ENCODE data around the gene HAND1.

The HAND1 gene

GRCh38 chr5:154473581-154474283 is 4.3 kb downstream of the HAND1 start:
- no peak overlapping the region for H3K27ac ChIP-seq
- TF ChIP-seq POLR2AphosphoS5 (IDR thresholded peaks at IDR 0.05; ENCODE audit: borderline replicate concordance, low read depth, low read length) (no peak), EZH2 (IDR thresholded peaks at IDR 0.05) (no peak), FOXP2 (optimal IDR thresholded peaks at IDR 0.05; ENCODE audit: control extremely low read depth, extremely low read length, insufficient read depth) (no peak)
- no peak for DNase-seq (ENCODE audit: low read depth, low spot score)
- no peak overlapping the region for H3K4me3 ChIP-seq
- no peaks in the 10 kb centered on the region for H3K36me3 ChIP-seq (ENCODE audit: insufficient read depth, low read length)
- no peaks in the 10 kb centered on the region for H3K9me3 ChIP-seq (ENCODE audit: low read depth, low read length)
- no peak overlapping the region for H3K9ac ChIP-seq (ENCODE audit: insufficient read length)

- H3K9me3 ChIP-seq (ENCODE audit: low read depth, low read length): no peaks in the 10 kb centered on the region
- no peak overlapping the region for H3K9ac ChIP-seq (ENCODE audit: insufficient read length)
- H3K27ac ChIP-seq: no peak overlapping the region
- DNase-seq (ENCODE audit: low read depth, low spot score): no peak
- H3K4me3 ChIP-seq: no peak overlapping the region
- H3K36me3 ChIP-seq (ENCODE audit: insufficient read depth, low read length): no peaks in the 10 kb centered on the region
- TF ChIP-seq POLR2AphosphoS5 (IDR thresholded peaks at IDR 0.05; ENCODE audit: borderline replicate concordance, low read depth, low read length) (no peak), EZH2 (IDR thresholded peaks at IDR 0.05) (no peak), FOXP2 (optimal IDR thresholded peaks at IDR 0.05; ENCODE audit: control extremely low read depth, extremely low read length, insufficient read depth) (no peak)
These were observed 5.0 kb downstream of the HAND1 start for GRCh38 chr5:154472871-154473580.

DNA sequence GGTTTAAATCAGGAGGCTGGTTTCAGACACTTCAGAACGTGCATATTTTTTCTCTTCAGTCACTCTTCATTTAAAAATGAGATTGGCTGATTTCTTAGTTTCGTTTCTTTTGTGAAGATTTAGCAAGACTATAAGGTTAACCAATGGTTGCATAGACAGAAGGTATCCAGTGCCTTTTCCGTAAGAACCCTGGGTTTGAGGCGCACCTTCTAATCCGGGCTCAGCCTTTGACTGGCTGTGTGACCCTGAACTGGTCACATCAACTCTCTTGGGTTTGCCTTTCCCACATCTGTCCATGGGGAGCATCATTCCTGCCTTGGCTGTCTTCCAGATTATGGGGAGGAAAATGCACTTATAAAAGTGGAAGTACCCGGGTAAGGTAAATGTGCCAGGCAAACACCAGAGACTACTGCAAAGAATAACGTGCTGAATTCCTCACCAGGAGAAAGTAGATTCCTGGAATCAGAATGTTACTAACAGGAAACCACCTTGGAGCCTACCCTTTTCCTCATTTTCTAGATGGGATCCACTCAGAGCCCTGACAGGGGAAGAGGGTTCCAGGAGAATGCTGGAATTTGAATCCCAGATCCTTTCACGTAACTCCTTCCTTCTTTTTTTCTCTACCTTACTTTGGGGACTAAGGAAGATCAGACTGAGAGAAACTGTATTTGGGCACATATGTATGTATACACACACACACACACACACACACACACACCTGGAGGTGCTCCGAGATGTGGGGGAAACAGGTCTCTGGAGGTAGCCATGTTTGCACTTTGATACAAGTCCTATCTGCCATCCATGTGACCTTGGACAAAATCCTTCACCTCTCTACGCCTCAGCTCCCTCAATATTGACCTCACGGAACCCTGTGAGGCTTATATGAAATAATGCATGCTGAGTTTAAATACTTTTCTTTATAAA is 6.8 kb downstream of the HAND1 start:
- Histone ChIP-seq H3K9me3 (ENCODE audit: low read depth, low read length) (no peaks in the 10 kb centered on the region), H3K27ac (peak overlapping the region; percentile 62; the same call in 1 of the 2 replicates), H3K36me3 (ENCODE audit: insufficient read depth, low read length) (no peaks in the 10 kb centered on the region), H3K9ac (ENCODE audit: insufficient read length) (no peak overlapping the region), H3K4me3 (peak overlapping the region; percentile 13; the same call in 1 of the 2 replicates)
- TF ChIP-seq FOXP2 (optimal IDR thresholded peaks at IDR 0.05; ENCODE audit: control extremely low read depth, extremely low read length, insufficient read depth) (no peak), EZH2 (IDR thresholded peaks at IDR 0.05) (no peak), POLR2AphosphoS5 (IDR thresholded peaks at IDR 0.05; ENCODE audit: borderline replicate concordance, low read depth, low read length) (no peak)
- no peak for DNase-seq (ENCODE audit: low read depth, low spot score)

DNA sequence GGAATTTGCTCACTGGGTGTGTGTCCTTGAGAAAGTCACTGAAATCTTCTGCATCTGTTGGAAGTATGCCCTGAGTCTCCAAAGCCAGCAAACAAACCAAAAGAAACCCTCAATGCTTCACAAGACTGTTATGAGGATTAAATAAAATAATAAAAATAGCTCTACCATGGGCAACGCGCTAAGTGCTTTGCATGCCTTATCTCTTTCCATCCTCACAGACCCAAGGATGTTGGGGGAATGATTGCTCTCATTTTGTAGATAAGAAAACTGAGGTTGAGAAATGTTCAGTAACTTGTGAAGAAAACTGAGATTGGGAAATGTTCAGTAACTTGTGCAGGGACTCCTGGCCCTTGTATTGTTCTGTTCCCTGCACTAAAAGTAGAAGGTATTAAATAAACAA is 7.9 kb downstream of the HAND1 start:
- Histone ChIP-seq H3K36me3 (ENCODE audit: insufficient read depth, low read length) (no peaks in the 10 kb centered on the region), H3K9ac (ENCODE audit: insufficient read length) (no peak overlapping the region), H3K4me3 (no peak overlapping the region), H3K27ac (peak overlapping the region; percentile 62; the same call in 1 of the 2 replicates), H3K9me3 (ENCODE audit: low read depth, low read length) (no peaks in the 10 kb centered on the region)
- DNase-seq (ENCODE audit: low read depth, low spot score): no peak
- TF ChIP-seq POLR2AphosphoS5 (IDR thresholded peaks at IDR 0.05; ENCODE audit: borderline replicate concordance, low read depth, low read length) (no peak), FOXP2 (optimal IDR thresholded peaks at IDR 0.05; ENCODE audit: control extremely low read depth, extremely low read length, insufficient read depth) (no peak), EZH2 (IDR thresholded peaks at IDR 0.05) (no peak)

DNA sequence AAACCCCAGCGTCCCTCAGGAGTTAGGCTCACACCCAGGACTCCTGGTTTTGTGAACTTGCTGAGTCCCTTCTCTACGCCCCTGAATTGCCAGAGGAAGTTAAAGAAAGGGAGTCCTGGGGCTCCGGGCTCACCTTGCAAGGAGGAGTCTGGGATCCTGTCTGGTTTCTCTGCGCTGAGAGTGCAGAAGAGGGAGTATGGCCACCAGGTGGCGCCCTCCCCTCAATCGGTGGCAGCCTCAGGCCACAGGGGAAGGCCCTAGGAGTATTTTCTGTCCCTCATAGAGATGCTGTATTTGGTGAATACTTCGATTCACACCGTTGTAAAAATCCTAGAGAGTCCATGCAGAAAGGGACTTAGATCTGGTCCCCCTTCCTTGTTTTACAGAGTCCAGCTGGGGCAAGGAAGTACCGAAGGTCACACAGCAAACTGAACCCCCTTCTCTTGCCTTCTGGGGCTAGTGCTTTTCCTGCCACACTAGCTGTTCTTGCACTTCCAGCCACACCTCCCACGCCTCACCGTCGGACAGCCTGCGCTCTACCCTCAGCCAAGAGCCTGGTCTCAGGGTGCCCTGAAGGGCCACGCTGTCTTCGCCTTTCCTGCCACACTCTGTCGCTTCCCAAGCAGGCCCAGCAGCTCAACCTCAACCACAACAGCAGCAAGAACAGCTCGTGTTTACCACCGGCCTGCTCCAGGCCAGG is 10.2 kb downstream of the HAND1 start:
- TF ChIP-seq POLR2AphosphoS5 (IDR thresholded peaks at IDR 0.05; ENCODE audit: borderline replicate concordance, low read depth, low read length): no peak
- no peak for TF ChIP-seq EZH2 (IDR thresholded peaks at IDR 0.05)
- TF ChIP-seq FOXP2 (optimal IDR thresholded peaks at IDR 0.05; ENCODE audit: control extremely low read depth, extremely low read length, insufficient read depth): no peak
- H3K4me3 ChIP-seq: no peak overlapping the region
- no peak for DNase-seq (ENCODE audit: low read depth, low spot score)
- H3K27ac ChIP-seq: no peak overlapping the region
- no peaks in the 10 kb centered on the region for H3K9me3 ChIP-seq (ENCODE audit: low read depth, low read length)
- H3K9ac ChIP-seq (ENCODE audit: insufficient read length): no peak overlapping the region
- no peaks in the 10 kb centered on the region for H3K36me3 ChIP-seq (ENCODE audit: insufficient read depth, low read length)

DNA sequence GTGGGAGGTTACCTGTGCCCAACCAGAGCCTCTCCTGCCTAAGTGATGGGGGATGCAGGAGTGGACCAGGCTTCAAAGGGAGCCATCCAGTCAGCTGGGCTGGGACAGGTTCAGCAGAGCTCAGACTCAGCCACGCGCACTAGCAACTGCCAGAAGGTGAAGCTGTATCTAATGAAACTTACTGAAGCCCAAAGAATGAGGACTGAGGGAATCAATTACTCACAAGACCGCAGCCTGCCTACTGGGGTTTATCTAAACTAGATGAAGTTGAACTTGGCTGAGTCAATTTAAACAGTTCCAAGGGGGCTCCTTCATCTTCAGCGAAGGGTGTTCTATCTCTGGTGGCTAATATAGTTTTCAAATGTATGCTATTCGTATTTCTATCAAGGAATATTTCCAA is 11.4 kb downstream of the HAND1 start:
- no peaks in the 10 kb centered on the region for H3K36me3 ChIP-seq (ENCODE audit: insufficient read depth, low read length)
- H3K27ac ChIP-seq: no peak overlapping the region
- H3K9me3 ChIP-seq (ENCODE audit: low read depth, low read length): no peaks in the 10 kb centered on the region
- DNase-seq (ENCODE audit: low read depth, low spot score): no peak
- no peak for TF ChIP-seq POLR2AphosphoS5 (IDR thresholded peaks at IDR 0.05; ENCODE audit: borderline replicate concordance, low read depth, low read length)
- TF ChIP-seq EZH2 (IDR thresholded peaks at IDR 0.05): no peak
- no peak for TF ChIP-seq FOXP2 (optimal IDR thresholded peaks at IDR 0.05; ENCODE audit: control extremely low read depth, extremely low read length, insufficient read depth)
- no peak overlapping the region for H3K9ac ChIP-seq (ENCODE audit: insufficient read length)
- H3K4me3 ChIP-seq: no peak overlapping the region

GRCh38 chr5:154466147-154466546 is 11.9 kb downstream of the HAND1 start:
- Histone ChIP-seq H3K9me3 (ENCODE audit: low read depth, low read length) (no peaks in the 10 kb centered on the region), H3K36me3 (ENCODE audit: insufficient read depth, low read length) (no peaks in the 10 kb centered on the region), H3K4me3 (no peak overlapping the region), H3K9ac (ENCODE audit: insufficient read length) (no peak overlapping the region), H3K27ac (no peak overlapping the region)
- no peak for TF ChIP-seq FOXP2 (optimal IDR thresholded peaks at IDR 0.05; ENCODE audit: control extremely low read depth, extremely low read length, insufficient read depth)
- no peak for TF ChIP-seq POLR2AphosphoS5 (IDR thresholded peaks at IDR 0.05; ENCODE audit: borderline replicate concordance, low read depth, low read length)
- no peak for TF ChIP-seq EZH2 (IDR thresholded peaks at IDR 0.05)
- DNase-seq (ENCODE audit: low read depth, low spot score): no peak
